Ishikawa (cell line): ENCODE results near the gene FOXJ3.

Experiments used
- CEBPB ChIP-seq: IDR thresholded peaks from 2 replicates; pipeline ENCODE4 v1.6.1; 2012
- CREB1 ChIP-seq: IDR thresholded peaks from 2 replicates; pipeline ENCODE4 v1.6.1; 2012; ENCODE audit warnings: low read depth
- EGR1 ChIP-seq: IDR thresholded peaks from 2 replicates; pipeline ENCODE4 v1.6.1; 2012
- EP300 ChIP-seq: IDR thresholded peaks from 2 replicates; pipeline ENCODE4 v1.6.1; 2012; ENCODE audit warnings: borderline replicate concordance
- FOXM1 ChIP-seq: IDR thresholded peaks from 2 replicates; pipeline ENCODE4 v1.6.1; 2012; ENCODE audit warnings: low read depth, borderline replicate concordance
- NFIC ChIP-seq: IDR thresholded peaks from 2 replicates; pipeline ENCODE4 v1.6.1; 2012
- RAD21 ChIP-seq: IDR thresholded peaks from 2 replicates; pipeline ENCODE4 v1.6.1; 2012; ENCODE audit warnings: low read depth
- REST ChIP-seq: IDR thresholded peaks from 2 replicates; pipeline ENCODE4 v1.6.1; 2012; ENCODE audit warnings: low read depth, mild to moderate bottlenecking
- TAF1 ChIP-seq: IDR thresholded peaks from 2 replicates; pipeline ENCODE4 v1.6.1; 2012; ENCODE audit warnings: low read depth, mild to moderate bottlenecking
- TCF12 ChIP-seq: IDR thresholded peaks from 2 replicates; pipeline ENCODE4 v1.6.1; 2012; ENCODE audit warnings: low read depth
- TEAD4 ChIP-seq: IDR thresholded peaks from 2 replicates; pipeline ENCODE4 v1.6.1; 2012
- YY1 ChIP-seq: IDR thresholded peaks from 2 replicates; pipeline ENCODE4 v1.6.1; 2012; ENCODE audit warnings: low read depth
- ZBTB7A ChIP-seq: IDR thresholded peaks from 2 replicates; pipeline ENCODE4 v1.6.1; 2012; ENCODE audit warnings: low read depth
- TF ChIP-seq, protein P1 (sequence below): IDR thresholded peaks from 2 replicates; pipeline ENCODE4 v1.6.1; 2012
- TF ChIP-seq, protein P2 (sequence below): IDR thresholded peaks from 2 replicates; pipeline ENCODE4 v1.6.1; 2012

FOXJ3 gene

DNA sequence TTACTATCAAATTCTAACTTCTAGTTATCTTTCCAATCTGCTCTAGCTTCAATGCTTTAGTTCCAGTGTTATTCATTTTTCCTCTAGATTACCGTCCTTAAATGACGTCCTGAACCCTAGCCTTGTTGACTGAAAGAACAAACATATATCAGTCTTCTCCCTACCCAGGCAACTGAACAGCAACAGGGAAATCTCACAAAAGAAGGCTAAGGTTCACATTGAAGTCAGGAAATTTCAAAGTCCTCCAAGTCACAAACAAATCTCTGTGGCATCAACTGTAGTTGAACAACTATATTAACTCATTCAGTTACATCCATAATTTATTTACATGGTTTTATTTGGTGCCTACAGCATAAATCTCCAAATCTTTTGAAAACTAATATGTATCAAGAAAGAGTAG lies 19.5 kb downstream of the FOXJ3 start:
- TF ChIP-seq FOXM1 (no peak), TCF12 (no peak), REST (no peak), EGR1 (no peak), CREB1 (no peak), CEBPB (no peak), RAD21 (no peak), ZBTB7A (no peak), YY1 (no peak), NFIC (no peak), EP300 (no peak), TEAD4 (no peak), TAF1 (no peak)
- TF ChIP-seq, protein P1, sequence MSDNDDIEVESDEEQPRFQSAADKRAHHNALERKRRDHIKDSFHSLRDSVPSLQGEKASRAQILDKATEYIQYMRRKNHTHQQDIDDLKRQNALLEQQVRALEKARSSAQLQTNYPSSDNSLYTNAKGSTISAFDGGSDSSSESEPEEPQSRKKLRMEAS = no peak
- TF ChIP-seq, protein P2, sequence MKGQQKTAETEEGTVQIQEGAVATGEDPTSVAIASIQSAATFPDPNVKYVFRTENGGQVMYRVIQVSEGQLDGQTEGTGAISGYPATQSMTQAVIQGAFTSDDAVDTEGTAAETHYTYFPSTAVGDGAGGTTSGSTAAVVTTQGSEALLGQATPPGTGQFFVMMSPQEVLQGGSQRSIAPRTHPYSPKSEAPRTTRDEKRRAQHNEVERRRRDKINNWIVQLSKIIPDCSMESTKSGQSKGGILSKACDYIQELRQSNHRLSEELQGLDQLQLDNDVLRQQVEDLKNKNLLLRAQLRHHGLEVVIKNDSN = no peak

DNA sequence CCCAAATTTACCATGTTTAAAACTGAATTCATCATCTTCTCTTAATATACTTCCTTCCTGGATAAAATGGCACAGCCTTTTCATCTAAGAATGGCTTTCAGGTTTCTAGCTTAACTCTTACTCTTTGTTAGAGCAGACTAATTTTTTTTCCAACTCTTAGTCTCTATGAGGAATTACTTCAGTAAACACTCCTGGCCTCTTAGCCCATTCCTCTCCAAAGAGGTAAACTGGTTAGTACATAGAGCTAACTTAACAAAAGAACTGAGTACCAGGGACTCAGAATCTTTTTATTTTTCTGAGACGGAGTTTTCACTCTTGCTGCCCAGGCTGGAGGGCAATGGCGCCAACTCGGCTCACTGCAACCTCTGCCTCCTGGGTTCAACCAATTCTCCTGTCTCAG lies 21.1 kb downstream of the FOXJ3 start:
- TF ChIP-seq TAF1 = no peak
- no peak for TF ChIP-seq EGR1
- no peak for TF ChIP-seq FOXM1
- no peak for TF ChIP-seq ZBTB7A
- TF ChIP-seq NFIC = no peak
- TF ChIP-seq REST = no peak
- no peak for TF ChIP-seq YY1
- TF ChIP-seq, protein P1 = no peak
- no peak for TF ChIP-seq CEBPB
- TF ChIP-seq RAD21 = no peak
- TF ChIP-seq EP300 = no peak
- no peak for TF ChIP-seq CREB1
- no peak for TF ChIP-seq TCF12
- no peak for TF ChIP-seq TEAD4
- TF ChIP-seq, protein P2 = no peak

DNA sequence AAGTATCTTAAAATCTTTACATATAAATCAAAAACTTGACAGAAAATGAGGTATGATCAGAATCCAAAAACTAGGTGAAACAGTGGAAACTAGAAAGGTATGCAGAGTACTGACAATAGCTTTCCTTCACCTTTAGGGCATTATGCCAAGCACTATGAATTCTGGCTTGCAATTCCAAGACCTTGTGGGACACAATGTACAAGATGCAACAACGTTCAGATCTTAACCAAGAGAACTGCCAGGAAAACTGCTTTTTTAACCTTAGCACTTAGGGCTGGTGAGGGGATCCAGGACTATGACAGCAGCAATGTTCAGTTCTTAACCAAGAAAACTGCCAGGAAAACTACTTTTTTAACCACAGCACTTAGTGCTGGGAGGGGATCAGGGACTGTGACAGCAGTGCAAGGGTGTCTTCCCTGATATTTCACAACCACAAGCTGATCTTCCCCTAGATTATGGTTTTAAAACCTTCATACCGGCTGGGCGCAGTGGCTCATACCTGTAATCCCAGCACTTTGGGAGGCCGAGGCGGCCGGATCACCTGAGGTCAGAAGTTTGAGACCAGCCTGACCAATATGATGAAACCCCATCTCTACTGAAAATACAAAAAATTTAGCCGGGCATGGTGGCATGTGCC lies 22.3 kb downstream of the FOXJ3 start:
- TF ChIP-seq FOXM1 = no peak
- no peak for TF ChIP-seq TCF12
- TF ChIP-seq, protein P2 = no peak
- no peak for TF ChIP-seq ZBTB7A
- no peak for TF ChIP-seq YY1

DNA sequence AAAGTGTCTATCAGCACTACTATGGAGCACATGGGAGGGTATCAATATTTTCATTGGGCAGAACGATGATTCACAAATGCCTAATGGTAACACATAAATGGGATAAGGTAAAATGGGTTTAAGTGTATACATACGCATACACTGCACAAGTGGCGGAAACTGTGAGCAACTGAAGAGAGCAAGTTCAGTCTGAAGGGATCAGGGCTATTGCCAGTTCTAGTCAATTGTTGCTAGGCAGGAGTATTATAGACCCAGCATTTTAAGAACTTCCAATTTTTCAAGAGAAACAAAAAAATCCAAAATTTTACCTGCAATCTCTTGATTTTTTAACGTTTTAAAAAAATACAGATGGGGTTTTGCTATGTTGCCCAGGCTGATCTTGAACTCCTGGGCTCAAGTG lies 23.1 kb downstream of the FOXJ3 start:
- TF ChIP-seq, protein P1 = no peak
- TF ChIP-seq TAF1 (no peak), NFIC (no peak), TCF12 (no peak)

GRCh38 chr1:42311138-42311537 lies 23.9 kb downstream of the FOXJ3 start:
- no peak for TF ChIP-seq TAF1
- TF ChIP-seq TCF12 = no peak
- TF ChIP-seq, protein P2 = no peak
- no peak for TF ChIP-seq REST
- no peak for TF ChIP-seq ZBTB7A
- TF ChIP-seq CREB1 = no peak
- TF ChIP-seq EP300 = no peak
- TF ChIP-seq YY1 = no peak
- TF ChIP-seq NFIC = no peak
- no peak for TF ChIP-seq CEBPB
